HG03565 (cell line): ENCODE measurements around the gene ASB5.
"Not testable (repeated sequence)": the region's sequence is repeated elsewhere in the genome, so short reads cannot be mapped to it uniquely, and the experiment has no call there.

ENCODE experiments used
- ATAC-seq: cut with Tn5 transposase; IDR thresholded peaks from one replicate; pipeline ENCODE4 v1.9.1; 2021; ENCODE audit warnings: mild to moderate bottlenecking, moderate library complexity; ENCODE audit not compliant: unreplicated experiment

ASB5 gene

GRCh38 chr4:176279560-176279959 lies 10.5 kb upstream of the ASB5 start:
- not testable (repeated sequence) for ATAC-seq

GRCh38 chr4:176277162-176277904 lies 8.3 kb upstream of the ASB5 start:
- peak; percentile 92 for ATAC-seq

GRCh38 chr4:176276710-176277109 lies 7.7 kb upstream of the ASB5 start:
- ATAC-seq, result no peak

GRCh38 chr4:176274441-176274840 lies 5.4 kb upstream of the ASB5 start:
- ATAC-seq, result no peak

GRCh38 chr4:176273736-176274135 lies 4.7 kb upstream of the ASB5 start:
- ATAC-seq, result no peak

- ATAC-seq, result no peak
These were observed 3.8 kb upstream of the ASB5 start for GRCh38 chr4:176272799-176273198.

- no peak for ATAC-seq
These were observed 2.7 kb upstream of the ASB5 start for GRCh38 chr4:176271749-176272148.

GRCh38 chr4:176270669-176271068 lies 1.6 kb upstream of the ASB5 start:
- no peak for ATAC-seq

GRCh38 chr4:176266026-176266425 lies 3.0 kb downstream of the ASB5 start:
- no peak for ATAC-seq

- ATAC-seq, result peak; percentile 92
These were observed 6.8 kb downstream of the ASB5 start for GRCh38 chr4:176262243-176262642.

GRCh38 chr4:176261481-176261880 lies 7.5 kb downstream of the ASB5 start:
- ATAC-seq, result no peak

GRCh38 chr4:176261018-176261417 lies 8.0 kb downstream of the ASB5 start:
- no peak for ATAC-seq

- no peak for ATAC-seq
These were observed 9.5 kb downstream of the ASB5 start for GRCh38 chr4:176259330-176260090.

GRCh38 chr4:176258135-176258534 lies 10.9 kb downstream of the ASB5 start:
- ATAC-seq, result no peak

- ATAC-seq, result no peak
These were observed 12.1 kb downstream of the ASB5 start for GRCh38 chr4:176256921-176257320.

- ATAC-seq, result no peak
These were observed 26.2 kb downstream of the ASB5 start for GRCh38 chr4:176242764-176243347.

GRCh38 chr4:176241703-176242102 lies 27.3 kb downstream of the ASB5 start:
- ATAC-seq, result no peak

- ATAC-seq, result no peak
These were observed 30.2 kb downstream of the ASB5 start for GRCh38 chr4:176238826-176239225.

- ATAC-seq, result no peak
These were observed 30.8 kb downstream of the ASB5 start for GRCh38 chr4:176238157-176238610.

GRCh38 chr4:176236946-176237345 lies 32.1 kb downstream of the ASB5 start:
- no peak for ATAC-seq

GRCh38 chr4:176230836-176231235 lies 38.2 kb downstream of the ASB5 start:
- ATAC-seq, result no peak

- ATAC-seq, result no peak
These were observed 39.4 kb downstream of the ASB5 start for GRCh38 chr4:176229645-176230044.
